Suprapubic skin (tissue), 4 donors: ENCODE data around the gene BMPR1B. TPM values are rescaled to one million over a fixed set of nuclear protein-coding genes. Genes with fewer than 3 reads are reported as not detected.

Experiments
- DNase-seq, 2 donors: peaks; one replicate each; pipeline ENCODE4 v3.0.0-alpha.2; 2019; ENCODE audit warnings: low spot score in 2 of 2
- H3K27ac ChIP-seq: fragments of 200-600 bp; sonication (generic); one replicate; pipeline ENCODE4 v1.5.1; 2019
- H3K27me3 ChIP-seq: fragments of 200-600 bp; sonication (generic); one replicate; pipeline ENCODE4 v1.5.1; 2019
- H3K36me3 ChIP-seq: fragments of 200-600 bp; sonication (generic); one replicate; pipeline ENCODE4 v1.5.1; 2019
- H3K4me1 ChIP-seq: fragments of 200-600 bp; sonication (generic); one replicate; pipeline ENCODE4 v1.5.1; 2019
- H3K4me3 ChIP-seq: fragments of 200-600 bp; sonication (generic); one replicate; pipeline ENCODE4 v1.5.1; 2019; ENCODE audit warnings: mild to moderate bottlenecking
- H3K9me3 ChIP-seq: fragments of 200-600 bp; sonication (generic); one replicate; pipeline ENCODE4 v1.5.1; 2019
- CTCF ChIP-seq, 2 donors: fragments of 200-600 bp in 1 of 2; fragments of 450-650 bp in 1 of 2; sonication (generic) in 1 of 2; IDR thresholded peaks; one replicate each; pipeline ENCODE4 v1.5.1; 2016 to 2019; ENCODE audit warnings: antibody characterized with exemption in 2 of 2, mild to moderate bottlenecking in 1 of 2, moderate library complexity in 1 of 2
- EP300 ChIP-seq: sonication (generic); formaldehyde crosslinking; IDR thresholded peaks from one replicate; pipeline ENCODE4 v1.6.1; 2017; ENCODE audit warnings: antibody characterized with exemption
- POLR2A ChIP-seq, 2 donors: fragments of 450-650 bp; IDR thresholded peaks; one replicate each; pipeline ENCODE4 v1.6.1; 2017; ENCODE audit warnings: antibody characterized with exemption in 2 of 2, mild to moderate bottlenecking in 2 of 2, moderate library complexity in 2 of 2
- POLR2AphosphoS5 ChIP-seq, 3 donors: sonication (generic); formaldehyde crosslinking; IDR thresholded peaks; one replicate each; pipeline ENCODE4 v1.6.1; 2017; ENCODE audit warnings: antibody characterized with exemption in 3 of 3
- WGBS: methylation state at CpG from one replicate; pipeline ENCODE4 v1.1.5; 2018; 5-methylcytosine and 5-hydroxymethylcytosine counted together
- total RNA-seq, 4 donors: library from RNA; depleted of rRNA; stranded (reverse); fragments of >200 nt; gene quantifications; one replicate each; pipeline ENCODE4 v1.1.0, GENCODE V29; 2016

BMPR1B gene
- total RNA-seq, 4 donors from 2014 or later = 0.38 to 1.2 (median 0.75) TPM

- no peak for DNase-seq
- Histone ChIP-seq H3K27me3 (no peaks in the 10 kb centered on the region), H3K4me1 (no peaks in the 10 kb centered on the region), H3K36me3 (no peaks in the 10 kb centered on the region), H3K4me3 (no peak overlapping the region), H3K27ac (no peak overlapping the region), H3K9me3 (no peaks in the 10 kb centered on the region)
- no peak for TF ChIP-seq CTCF (IDR thresholded peaks at IDR 0.05)
- TF ChIP-seq EP300 = no peak
- TF ChIP-seq POLR2AphosphoS5 (IDR thresholded peaks at IDR 0.05) = no peak
- TF ChIP-seq POLR2A (IDR thresholded peaks at IDR 0.05) = no peak
- 52% methylated on average over 5 of the region's 5 CpGs for WGBS
These were observed 431.1 kb downstream of the BMPR1B start for GRCh38 chr4:95188701-95189370.

GRCh38 chr4:95190751-95191436, 433.1 kb downstream of the BMPR1B start:
- no peaks in the 10 kb centered on the region for H3K9me3 ChIP-seq
- H3K27me3 ChIP-seq = no peaks in the 10 kb centered on the region
- no peak overlapping the region for H3K4me3 ChIP-seq
- 52% methylated on average over 9 of the region's 9 CpGs for WGBS
- H3K27ac ChIP-seq = no peak overlapping the region
- TF ChIP-seq POLR2AphosphoS5 (IDR thresholded peaks at IDR 0.05) (no peak), POLR2A (IDR thresholded peaks at IDR 0.05) (no peak), CTCF (IDR thresholded peaks at IDR 0.05) (no peak), EP300 (no peak)
- no peaks in the 10 kb centered on the region for H3K36me3 ChIP-seq
- no peak for DNase-seq
- no peaks in the 10 kb centered on the region for H3K4me1 ChIP-seq

DNA sequence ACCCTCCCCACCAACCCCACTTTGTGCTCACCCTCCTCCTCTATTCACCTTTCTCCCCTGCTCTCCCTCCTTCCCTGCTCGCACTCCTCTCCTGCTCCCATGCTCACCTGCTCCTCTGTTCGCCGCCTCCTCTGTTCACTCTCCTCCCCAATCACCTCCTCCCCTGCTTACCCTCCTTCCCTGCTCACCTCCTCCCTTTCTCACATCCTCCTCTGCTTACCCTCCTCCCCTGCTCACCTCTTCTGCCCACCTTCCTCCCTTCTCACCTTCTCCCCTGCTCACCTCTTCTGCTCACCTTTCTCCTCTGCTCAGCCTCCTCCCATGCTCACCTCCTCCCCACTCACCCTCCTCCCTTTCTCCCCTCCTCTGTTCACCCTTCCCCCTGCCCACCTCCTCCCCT, 433.8 kb downstream of the BMPR1B start:
- Histone ChIP-seq H3K27ac (no peak overlapping the region), H3K4me3 (no peak overlapping the region), H3K36me3 (no peaks in the 10 kb centered on the region), H3K27me3 (no peaks in the 10 kb centered on the region), H3K4me1 (no peaks in the 10 kb centered on the region), H3K9me3 (no peaks in the 10 kb centered on the region)
- WGBS = 80% methylated on average over 3 of the region's 3 CpGs
- TF ChIP-seq CTCF (IDR thresholded peaks at IDR 0.05) (no peak), EP300 (no peak), POLR2AphosphoS5 (IDR thresholded peaks at IDR 0.05) (no peak), POLR2A (IDR thresholded peaks at IDR 0.05) (no peak)
- no peak for DNase-seq

GRCh38 chr4:95193391-95194224, 435.9 kb downstream of the BMPR1B start:
- Histone ChIP-seq H3K9me3 (no peaks in the 10 kb centered on the region), H3K4me3 (no peak overlapping the region), H3K27ac (no peak overlapping the region), H3K36me3 (no peaks in the 10 kb centered on the region), H3K4me1 (no peaks in the 10 kb centered on the region), H3K27me3 (no peaks in the 10 kb centered on the region)
- 67% methylated on average over 22 of the region's 22 CpGs for WGBS
- TF ChIP-seq POLR2AphosphoS5 (IDR thresholded peaks at IDR 0.05) = no peak
- no peak for TF ChIP-seq POLR2A (IDR thresholded peaks at IDR 0.05)
- TF ChIP-seq EP300 = no peak
- TF ChIP-seq CTCF (IDR thresholded peaks at IDR 0.05) = no peak
- no peak for DNase-seq

DNA sequence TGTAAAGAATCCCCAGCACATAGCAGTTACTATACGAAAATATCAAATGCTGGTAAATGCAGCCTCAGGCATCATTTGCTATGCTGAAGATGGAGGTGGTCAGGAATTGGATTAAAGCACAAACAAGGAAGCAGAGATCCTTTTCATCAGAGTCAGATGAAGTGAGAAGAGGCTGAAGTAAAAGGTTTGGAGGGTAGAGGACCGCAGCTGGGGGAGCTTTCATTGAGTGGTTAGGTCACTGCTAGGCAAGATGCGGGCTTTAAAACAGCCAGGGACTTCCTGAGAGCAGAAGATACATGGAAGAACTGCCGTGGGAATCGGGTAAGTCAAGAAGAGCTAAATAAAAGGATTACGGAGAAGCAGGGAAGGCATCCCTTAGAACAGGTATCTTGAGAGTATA, 439.6 kb downstream of the BMPR1B start:
- TF ChIP-seq CTCF (IDR thresholded peaks at IDR 0.05) (no peak), POLR2AphosphoS5 (IDR thresholded peaks at IDR 0.05) (no peak), POLR2A (IDR thresholded peaks at IDR 0.05) (no peak), EP300 (no peak)
- no peak overlapping the region for H3K4me3 ChIP-seq
- no peak overlapping the region for H3K27ac ChIP-seq
- no peaks in the 10 kb centered on the region for H3K27me3 ChIP-seq
- H3K4me1 ChIP-seq = no peaks in the 10 kb centered on the region
- no peaks in the 10 kb centered on the region for H3K36me3 ChIP-seq
- no peak for DNase-seq
- WGBS = 85% methylated on average over 6 of the region's 6 CpGs
- H3K9me3 ChIP-seq = no peaks in the 10 kb centered on the region
